Measurements from ENCODE around the gene MYO10.

MYO10 gene

GRCh38 chr5:16812448-16812847, 123.6 kb downstream of the MYO10 start:
- no peak for DNase-seq (ENCODE audit: low read depth)
- no peak overlapping the region for H3K4me3 ChIP-seq (ENCODE audit: low read length)
- TF ChIP-seq CTCF (IDR thresholded peaks at IDR 0.05; ENCODE audit: insufficient read depth, low read depth, low read length, missing control alignments), result no peak

- H3K4me3 ChIP-seq (ENCODE audit: low read length), result no peak overlapping the region
- no peak for TF ChIP-seq CTCF (IDR thresholded peaks at IDR 0.05; ENCODE audit: insufficient read depth, low read depth, low read length, missing control alignments)
- no peak for DNase-seq (ENCODE audit: low read depth)
Measured at GRCh38 chr5:16810208-16810854, 125.8 kb downstream of the MYO10 start.

GRCh38 chr5:16809395-16810207, 126.5 kb downstream of the MYO10 start:
- DNase-seq (ENCODE audit: low read depth), result no peak
- no peak overlapping the region for H3K4me3 ChIP-seq (ENCODE audit: low read length)
- TF ChIP-seq CTCF (IDR thresholded peaks at IDR 0.05; ENCODE audit: insufficient read depth, low read depth, low read length, missing control alignments), result no peak

- H3K4me3 ChIP-seq (ENCODE audit: low read length), result no peak overlapping the region
- TF ChIP-seq CTCF (IDR thresholded peaks at IDR 0.05; ENCODE audit: insufficient read depth, low read depth, low read length, missing control alignments), result no peak
- DNase-seq (ENCODE audit: low read depth), result no peak
Measured at GRCh38 chr5:16809010-16809394, 127.1 kb downstream of the MYO10 start.

- TF ChIP-seq CTCF (IDR thresholded peaks at IDR 0.05; ENCODE audit: insufficient read depth, low read depth, low read length, missing control alignments), result no peak
- H3K4me3 ChIP-seq (ENCODE audit: low read length), result no peak overlapping the region
- peak; percentile 68 for DNase-seq (ENCODE audit: low read depth)
Measured at GRCh38 chr5:16808021-16808420, 128.1 kb downstream of the MYO10 start.

GRCh38 chr5:16807547-16807864, 128.6 kb downstream of the MYO10 start:
- no peak for TF ChIP-seq CTCF (IDR thresholded peaks at IDR 0.05; ENCODE audit: insufficient read depth, low read depth, low read length, missing control alignments)
- H3K4me3 ChIP-seq (ENCODE audit: low read length), result no peak overlapping the region
- DNase-seq (ENCODE audit: low read depth), result no peak
